OCI-LY7 (cell line): ENCODE measurements around the gene WDR73. TPM values are rescaled to one million over a fixed set of nuclear protein-coding genes. Genes with fewer than 3 reads are reported as not detected.

Source experiments
- BruUV-seq: library from RNA; stranded (reverse); fragments of 400-500 nt; replicated peaks from 2 replicates; lab custom pipeline; 2021; lab: Mats Ljungman, UMichigan
- CTCF ChIA-PET: fragments of 300-600 bp; sonication (Branson Sonifier 250); formaldehyde crosslinking; loops from one replicate; lab custom pipeline; 2022; ENCODE audit warnings: antibody characterized with exemption; ENCODE audit not compliant: unreplicated experiment; lab: Charles Lee
- POLR2A ChIA-PET: fragments of 300-600 bp; sonication (Branson Sonifier 250); formaldehyde crosslinking; loops from one replicate; lab custom pipeline; 2022; ENCODE audit warnings: antibody characterized with exemption; lab: Charles Lee
- DNase-seq: peaks from one replicate; pipeline ENCODE4 v3.0.0-alpha.2; 2015; ENCODE audit warnings: low spot score
- H2AFZ ChIP-seq: fragments of 200-600 bp; sonication (generic), shearing (Covaris generic); 2 replicates; pipeline ENCODE4 v1.6.1; 2014; ENCODE audit warnings: mild to moderate bottlenecking, antibody characterized with exemption, low read length, moderate library complexity
- H3K27ac ChIP-seq: fragments of 200-600 bp; sonication (generic); 2 replicates; pipeline ENCODE4 v1.5.1; 2014; ENCODE audit warnings: mixed run types, low read depth, mild to moderate bottlenecking, moderate library complexity, low read length, inconsistent platforms; ENCODE audit not compliant: poor library complexity, severe bottlenecking
- H3K36me3 ChIP-seq: fragments of 200-600 bp; sonication (generic); 2 replicates; pipeline ENCODE4 v1.6.1; 2014; ENCODE audit warnings: mild to moderate bottlenecking, antibody characterized with exemption, low read length, moderate library complexity, mixed read lengths; ENCODE audit not compliant: insufficient read depth
- H3K4me1 ChIP-seq: fragments of 200-600 bp; sonication (generic); 2 replicates; pipeline ENCODE4 v1.5.1; 2014; ENCODE audit warnings: mild to moderate bottlenecking, low read length; ENCODE audit not compliant: insufficient read depth, poor library complexity, severe bottlenecking
- H3K4me2 ChIP-seq: fragments of 200-600 bp; sonication (generic); 2 replicates; pipeline ENCODE4 v1.6.1; 2014; ENCODE audit warnings: mild to moderate bottlenecking, low read length
- H3K4me3 ChIP-seq: fragments of 200-600 bp; sonication (generic); 2 replicates; pipeline ENCODE4 v1.5.1; 2014; ENCODE audit warnings: mild to moderate bottlenecking, low read depth, low read length; ENCODE audit not compliant: poor library complexity, severe bottlenecking
- H3K79me2 ChIP-seq: fragments of 200-600 bp; sonication (generic); 2 replicates; pipeline ENCODE4 v1.6.1; 2016; ENCODE audit warnings: low read depth, mild to moderate bottlenecking, low read length, moderate library complexity, mixed read lengths; ENCODE audit not compliant: insufficient read depth
- H3K9me2 ChIP-seq: fragments of 200-600 bp; sonication (generic); 2 replicates; pipeline ENCODE4 v1.6.1; 2016; ENCODE audit warnings: mild to moderate bottlenecking, low read length, mixed read lengths; ENCODE audit not compliant: insufficient read depth
- H3K9me3 ChIP-seq: fragments of 200-600 bp; sonication (generic); 2 replicates; pipeline ENCODE4 v1.6.1; 2014; ENCODE audit warnings: mild to moderate bottlenecking, mixed run types, low read length, mixed read lengths
- H4K20me1 ChIP-seq: fragments of 200-600 bp; sonication (generic); 2 replicates; pipeline ENCODE4 v1.6.1; 2014; ENCODE audit warnings: mild to moderate bottlenecking, antibody characterized with exemption, low read length, moderate library complexity, mixed read lengths; ENCODE audit not compliant: insufficient read depth
- EZH2phosphoT487 ChIP-seq: fragments of 200-600 bp; sonication (generic); IDR thresholded peaks from 2 replicates; pipeline ENCODE4 v1.6.1; 2018; ENCODE audit warnings: low read depth, borderline replicate concordance, mild to moderate bottlenecking, mixed run types, antibody characterized with exemption, low read length, moderate library complexity, mixed read lengths
- intact Hi-C: fragments of 100-400 bp; cut with micrococcal nuclease; formaldehyde crosslinking; loops from one replicate; pipeline ENCODE4 v1.10.0; 2022; ENCODE audit not compliant: unreplicated experiment
- total RNA-seq, 2 experiments: library from RNA; depleted of rRNA in 1 of 2; stranded (reverse); fragments of >200 nt in 1 of 2; shearing (Covaris generic) in 1 of 2; gene quantifications; 2 replicates each; pipeline ENCODE4 v1.2.3, GENCODE V29; 2014 to 2022
- TF ChIP-seq, protein P1 (sequence below): fragments of 200-600 bp; sonication (generic); conservative IDR thresholded peaks from 2 replicates; pipeline ENCODE4 v1.5.1; 2014; ENCODE audit warnings: mild to moderate bottlenecking, antibody characterized with exemption, low read length, moderate library complexity, mixed read lengths

WDR73 gene
- total RNA-seq, 2 experiments from 2014 or later, result 28.7 to 38.1 TPM

DNA sequence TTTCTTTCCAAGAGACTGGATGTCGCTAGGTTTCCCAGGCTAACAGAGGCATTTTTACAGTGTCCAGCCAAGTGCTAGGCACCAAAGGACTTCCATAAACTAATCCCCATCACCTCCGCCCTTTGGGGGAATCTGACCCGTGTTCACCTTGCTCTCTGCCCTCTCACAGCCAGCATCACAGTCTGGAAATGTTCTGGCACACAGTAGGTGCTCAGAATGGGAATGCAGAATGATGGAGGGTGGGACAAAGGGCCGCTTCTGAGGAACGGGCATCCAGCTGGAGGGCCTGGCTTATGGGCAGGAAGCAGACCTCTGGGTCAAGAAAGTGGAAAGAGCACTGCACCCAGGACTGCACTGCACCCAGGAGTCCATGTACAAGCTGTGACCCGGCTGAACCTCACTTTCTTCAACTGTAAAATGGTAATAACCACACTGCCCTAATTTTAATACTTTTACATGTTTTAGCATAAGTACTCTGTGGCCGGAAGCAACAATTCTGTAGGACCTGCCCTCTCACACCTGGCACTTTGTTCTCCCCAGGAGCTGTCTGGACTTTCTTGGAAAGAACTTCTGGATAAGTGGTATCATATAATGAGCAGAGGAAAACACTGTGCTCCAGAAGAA lies 4.8 kb upstream of the WDR73 start:
- Histone ChIP-seq H3K79me2 (no peaks in the 10 kb centered on the region), H2AFZ (peak overlapping the region; percentile 89), H3K27ac (peak overlapping the region; percentile 60), H3K4me3 (peak overlapping the region; percentile 68), H3K9me2 (no peaks in the 10 kb centered on the region), H3K4me2 (peak overlapping the region; percentile 83), H3K4me1 (peaks cover 40% of the 10 kb centered on the region), H3K9me3 (no peaks in the 10 kb centered on the region), H3K36me3 (no peaks in the 10 kb centered on the region), H4K20me1 (no peaks in the 10 kb centered on the region)
- ChIA-PET POLR2A (interaction anchor here (0.7 to 1.2 kb wide), 9 partner anchors 11 to 266 kb away, joined by 3 to 9 read pairs (median 3); no protein-coding TSS in a partner anchor), CTCF (interaction anchor here (1.0 to 1.2 kb wide), 2 partner anchors 57 to 73 kb away, joined by 3 to 4 read pairs; partner anchors contain the start of gene SEC11A)
- BruUV-seq, result no TSS peak
- intact Hi-C loops, result loop anchor here (1.0 to 2.0 kb wide), 4 partner anchors 70 to 269 kb away; partner anchors contain the start of gene ZNF592
- DNase-seq, result peak; percentile 29
- TF ChIP-seq, protein P1, sequence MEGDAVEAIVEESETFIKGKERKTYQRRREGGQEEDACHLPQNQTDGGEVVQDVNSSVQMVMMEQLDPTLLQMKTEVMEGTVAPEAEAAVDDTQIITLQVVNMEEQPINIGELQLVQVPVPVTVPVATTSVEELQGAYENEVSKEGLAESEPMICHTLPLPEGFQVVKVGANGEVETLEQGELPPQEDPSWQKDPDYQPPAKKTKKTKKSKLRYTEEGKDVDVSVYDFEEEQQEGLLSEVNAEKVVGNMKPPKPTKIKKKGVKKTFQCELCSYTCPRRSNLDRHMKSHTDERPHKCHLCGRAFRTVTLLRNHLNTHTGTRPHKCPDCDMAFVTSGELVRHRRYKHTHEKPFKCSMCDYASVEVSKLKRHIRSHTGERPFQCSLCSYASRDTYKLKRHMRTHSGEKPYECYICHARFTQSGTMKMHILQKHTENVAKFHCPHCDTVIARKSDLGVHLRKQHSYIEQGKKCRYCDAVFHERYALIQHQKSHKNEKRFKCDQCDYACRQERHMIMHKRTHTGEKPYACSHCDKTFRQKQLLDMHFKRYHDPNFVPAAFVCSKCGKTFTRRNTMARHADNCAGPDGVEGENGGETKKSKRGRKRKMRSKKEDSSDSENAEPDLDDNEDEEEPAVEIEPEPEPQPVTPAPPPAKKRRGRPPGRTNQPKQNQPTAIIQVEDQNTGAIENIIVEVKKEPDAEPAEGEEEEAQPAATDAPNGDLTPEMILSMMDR, result no peak
- no peak for TF ChIP-seq EZH2phosphoT487

DNA sequence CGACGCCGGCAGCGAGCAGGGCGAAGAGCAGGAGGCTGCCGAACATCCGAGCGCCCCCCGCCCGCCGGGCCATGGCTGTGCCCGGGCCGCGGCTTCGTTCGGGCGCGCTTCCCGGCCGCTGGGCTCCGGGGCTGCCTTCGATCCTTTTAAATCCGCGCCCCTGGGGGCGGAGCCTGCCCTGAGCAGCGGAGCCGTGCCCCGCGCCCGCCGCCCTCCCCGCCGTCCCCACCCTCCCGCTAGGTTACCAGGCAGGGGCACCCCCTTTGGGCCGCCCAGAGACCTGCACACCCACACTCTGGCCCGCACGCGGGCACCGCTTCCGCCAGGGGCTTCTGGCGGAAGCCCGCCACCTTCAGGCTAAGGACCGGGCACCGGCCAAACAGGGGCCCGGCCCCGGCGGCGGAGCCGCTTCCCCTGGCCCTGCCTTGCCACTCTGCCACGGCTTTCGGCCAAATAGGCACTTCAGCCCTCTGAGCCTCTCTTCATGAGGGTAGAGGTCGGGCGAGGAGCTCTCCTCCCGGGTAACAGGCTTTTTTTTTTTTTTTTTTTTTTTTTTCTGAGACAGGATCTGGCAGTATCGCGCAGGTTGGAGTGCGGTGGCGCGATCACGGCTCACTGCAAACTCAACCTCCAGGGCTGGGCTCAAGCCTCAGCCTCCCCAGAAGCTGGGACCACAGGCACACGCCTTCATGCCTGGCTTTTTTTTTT lies 4.2 kb upstream of the WDR73 start, which contains the start of gene NMB:
NMB (minus strand) TSS at position 120 of the 708 bp plus-strand sequence; CDS start at position 73, 47 bp downstream.
- Histone ChIP-seq H3K9me2 (no peaks in the 10 kb centered on the region), H3K4me1 (peaks cover 43% of the 10 kb centered on the region), H2AFZ (peak within 1 kb of the TSS; percentile 89), H3K9me3 (no peaks in the 10 kb centered on the region), H3K4me3 (peak within 1 kb of the TSS; percentile 68), H3K79me2 (peaks cover 5% of the 10 kb centered on the region; the same call in 1 of the 2 replicates), H3K27ac (peak within 1 kb of the TSS; percentile 60), H3K36me3 (no peaks in the 10 kb centered on the region), H3K4me2 (peak within 1 kb of the TSS; percentile 83), H4K20me1 (no peaks in the 10 kb centered on the region)
- ChIA-PET CTCF (interaction anchor here (1.0 kb wide), 1 partner anchor 72 kb away, joined by 3 read pairs; no protein-coding TSS in a partner anchor), POLR2A (interaction anchor here (0.6 to 1.2 kb wide), 8 partner anchors 27 to 267 kb away, joined by 3 to 9 read pairs (median 3); no protein-coding TSS in a partner anchor)
- BruUV-seq, result no TSS peak
- TF ChIP-seq, protein P1, result peak; percentile 81
- TF ChIP-seq EZH2phosphoT487, result no peak
- DNase-seq, result peak; percentile 95
- intact Hi-C loops, result loop anchor here (1.0 to 2.0 kb wide), 4 partner anchors 69 to 270 kb away; partner anchors contain the start of gene ZNF592
